Activated CD4-positive, alpha-beta T cell treated with anti-CD3 and anti-CD28 coated beads for 24 hours (primary cell): ENCODE measurements around the gene MYO9A.
"Not testable (repeated sequence)": the region's sequence is repeated elsewhere in the genome, so short reads cannot be mapped to it uniquely, and the experiment has no call there.

Experiments used
- DNase-seq, 2 donors: peaks; one replicate each; pipeline ENCODE4 v3.0.0-alpha.2; 2020; ENCODE audit warnings: low read depth in 2 of 2

MYO9A gene

GRCh38 chr15:72037321-72037720 lies 80.6 kb downstream of the MYO9A start:
- DNase-seq, result no peak

GRCh38 chr15:72034859-72035650 lies 82.9 kb downstream of the MYO9A start:
- DNase-seq, result no peak

GRCh38 chr15:72034351-72034750 lies 83.6 kb downstream of the MYO9A start:
- no peak for DNase-seq

GRCh38 chr15:72033711-72034110 lies 84.2 kb downstream of the MYO9A start:
- DNase-seq, result no peak

- DNase-seq, result no peak
These were observed 84.7 kb downstream of the MYO9A start for GRCh38 chr15:72033285-72033684.

GRCh38 chr15:72021604-72022003 lies 96.3 kb downstream of the MYO9A start:
- DNase-seq, result no peak

- no peak for DNase-seq
These were observed 97.2 kb downstream of the MYO9A start for GRCh38 chr15:72020799-72021198.

- DNase-seq, result not testable (repeated sequence)
These were observed 103.4 kb downstream of the MYO9A start for GRCh38 chr15:72014555-72014954.

- no peak for DNase-seq
These were observed 104.2 kb downstream of the MYO9A start for GRCh38 chr15:72013703-72014102.

- DNase-seq, result no peak
These were observed 106.5 kb downstream of the MYO9A start for GRCh38 chr15:72011302-72011942.

GRCh38 chr15:72009222-72009621 lies 108.7 kb downstream of the MYO9A start:
- no peak for DNase-seq

- no peak for DNase-seq
These were observed 111.6 kb downstream of the MYO9A start for GRCh38 chr15:72006382-72006781.

- DNase-seq, result no peak
These were observed 112.5 kb downstream of the MYO9A start for GRCh38 chr15:72005483-72005882.

- no peak for DNase-seq
These were observed 118.1 kb downstream of the MYO9A start for GRCh38 chr15:71999807-72000206.

GRCh38 chr15:71998717-71999116 lies 119.2 kb downstream of the MYO9A start:
- not testable (repeated sequence) for DNase-seq

- DNase-seq, result no peak
These were observed 120.3 kb downstream of the MYO9A start for GRCh38 chr15:71997691-71998090.

GRCh38 chr15:71975816-71976150 lies 142.2 kb downstream of the MYO9A start:
- DNase-seq, result no peak

GRCh38 chr15:71974211-71974610 lies 143.7 kb downstream of the MYO9A start:
- DNase-seq, result no peak

GRCh38 chr15:71973366-71973765 lies 144.6 kb downstream of the MYO9A start:
- DNase-seq, result no peak

- no peak for DNase-seq
These were observed 146.0 kb downstream of the MYO9A start for GRCh38 chr15:71971905-71972304.

- no peak for DNase-seq
These were observed 147.5 kb downstream of the MYO9A start for GRCh38 chr15:71970435-71970834.

- DNase-seq, result no peak
These were observed 155.4 kb downstream of the MYO9A start for GRCh38 chr15:71962537-71962936.

GRCh38 chr15:71957026-71957425 lies 160.9 kb downstream of the MYO9A start:
- no peak for DNase-seq

GRCh38 chr15:71951134-71951533 lies 166.8 kb downstream of the MYO9A start:
- no peak for DNase-seq
